HCT116 (cell line): ENCODE data around the gene HCRTR1.

Source experiments
- YY1 ChIP-seq: IDR thresholded peaks from 2 replicates; pipeline ENCODE4 v1.6.1; 2011; ENCODE audit warnings: low read length, low read depth, moderate library complexity, mild to moderate bottlenecking; ENCODE audit not compliant: insufficient replicate concordance; ENCODE audit errors: extremely low read depth
- TF ChIP-seq, protein P1 (sequence below), 3 experiments: fragments of 200-600 bp in 1 of 3; sonication (generic) in 1 of 3; IDR thresholded peaks in 2 of 3; conservative IDR thresholded peaks in 1 of 3; 2 replicates each; pipeline ENCODE4 v1.5.1; 2012 to 2017; ENCODE audit warnings: low read depth in 2 of 3, low read length in 2 of 3, antibody characterized with exemption in 1 of 3, borderline replicate concordance in 1 of 3, control low read depth in 1 of 3, mild to moderate bottlenecking in 1 of 3, mixed read lengths in 1 of 3, mixed run types in 1 of 3, moderate library complexity in 1 of 3; ENCODE audit not compliant: insufficient read depth in 1 of 3
- TF ChIP-seq, protein P2 (sequence below): IDR thresholded peaks from 2 replicates; pipeline ENCODE4 v1.6.1; 2011; ENCODE audit warnings: mild to moderate bottlenecking, low read length, moderate library complexity; ENCODE audit not compliant: insufficient replicate concordance; ENCODE audit errors: extremely low read depth

DNA sequence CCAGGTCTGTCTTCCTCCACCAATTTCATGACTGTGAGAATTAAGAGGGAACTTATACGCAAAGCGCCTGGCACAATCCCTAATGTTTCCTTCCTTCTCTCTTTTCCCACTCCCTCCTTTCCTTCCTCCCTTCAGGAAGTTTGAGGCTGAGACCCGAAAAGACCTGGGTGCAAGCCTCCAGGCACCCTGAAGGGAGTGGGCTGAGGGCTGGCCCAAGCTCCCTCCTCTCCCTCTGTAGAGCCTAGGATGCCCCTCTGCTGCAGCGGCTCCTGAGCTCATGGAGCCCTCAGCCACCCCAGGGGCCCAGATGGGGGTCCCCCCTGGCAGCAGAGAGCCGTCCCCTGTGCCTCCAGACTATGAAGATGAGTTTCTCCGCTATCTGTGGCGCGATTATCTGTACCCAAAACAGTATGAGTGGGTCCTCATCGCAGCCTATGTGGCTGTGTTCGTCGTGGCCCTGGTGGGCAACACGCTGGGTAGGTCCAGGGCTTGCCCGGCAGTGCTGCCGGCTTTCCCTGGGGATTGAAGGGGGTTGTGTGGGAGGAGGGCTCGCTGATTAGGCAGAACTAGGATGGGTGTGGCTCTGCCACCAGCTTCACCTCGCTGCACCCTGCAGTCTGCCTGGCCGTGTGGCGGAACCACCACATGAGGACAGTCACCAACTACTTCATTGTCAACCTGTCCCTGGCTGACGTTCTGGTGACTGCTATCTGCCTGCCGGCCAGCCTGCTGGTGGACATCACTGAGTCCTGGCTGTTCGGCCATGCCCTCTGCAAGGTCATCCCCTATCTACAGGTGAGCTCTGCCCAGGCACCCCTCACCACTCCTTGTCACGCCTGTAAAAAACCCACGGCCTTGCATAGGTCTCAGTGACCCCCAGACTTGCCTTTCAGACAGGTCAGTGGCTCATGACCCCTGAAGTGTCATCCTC, 1.7 kb downstream of the HCRTR1 start:
- TF ChIP-seq YY1 = no peak
- TF ChIP-seq, protein P1, sequence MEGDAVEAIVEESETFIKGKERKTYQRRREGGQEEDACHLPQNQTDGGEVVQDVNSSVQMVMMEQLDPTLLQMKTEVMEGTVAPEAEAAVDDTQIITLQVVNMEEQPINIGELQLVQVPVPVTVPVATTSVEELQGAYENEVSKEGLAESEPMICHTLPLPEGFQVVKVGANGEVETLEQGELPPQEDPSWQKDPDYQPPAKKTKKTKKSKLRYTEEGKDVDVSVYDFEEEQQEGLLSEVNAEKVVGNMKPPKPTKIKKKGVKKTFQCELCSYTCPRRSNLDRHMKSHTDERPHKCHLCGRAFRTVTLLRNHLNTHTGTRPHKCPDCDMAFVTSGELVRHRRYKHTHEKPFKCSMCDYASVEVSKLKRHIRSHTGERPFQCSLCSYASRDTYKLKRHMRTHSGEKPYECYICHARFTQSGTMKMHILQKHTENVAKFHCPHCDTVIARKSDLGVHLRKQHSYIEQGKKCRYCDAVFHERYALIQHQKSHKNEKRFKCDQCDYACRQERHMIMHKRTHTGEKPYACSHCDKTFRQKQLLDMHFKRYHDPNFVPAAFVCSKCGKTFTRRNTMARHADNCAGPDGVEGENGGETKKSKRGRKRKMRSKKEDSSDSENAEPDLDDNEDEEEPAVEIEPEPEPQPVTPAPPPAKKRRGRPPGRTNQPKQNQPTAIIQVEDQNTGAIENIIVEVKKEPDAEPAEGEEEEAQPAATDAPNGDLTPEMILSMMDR (IDR thresholded peaks at IDR 0.05 in 2 of 3, conservative IDR thresholded peaks at IDR 0.05 in 1 of 3; ENCODE audit: borderline replicate concordance in 1 of 3, insufficient read depth in 1 of 3, low read depth in 2 of 3, low read length in 2 of 3) = no peak
- TF ChIP-seq, protein P2, sequence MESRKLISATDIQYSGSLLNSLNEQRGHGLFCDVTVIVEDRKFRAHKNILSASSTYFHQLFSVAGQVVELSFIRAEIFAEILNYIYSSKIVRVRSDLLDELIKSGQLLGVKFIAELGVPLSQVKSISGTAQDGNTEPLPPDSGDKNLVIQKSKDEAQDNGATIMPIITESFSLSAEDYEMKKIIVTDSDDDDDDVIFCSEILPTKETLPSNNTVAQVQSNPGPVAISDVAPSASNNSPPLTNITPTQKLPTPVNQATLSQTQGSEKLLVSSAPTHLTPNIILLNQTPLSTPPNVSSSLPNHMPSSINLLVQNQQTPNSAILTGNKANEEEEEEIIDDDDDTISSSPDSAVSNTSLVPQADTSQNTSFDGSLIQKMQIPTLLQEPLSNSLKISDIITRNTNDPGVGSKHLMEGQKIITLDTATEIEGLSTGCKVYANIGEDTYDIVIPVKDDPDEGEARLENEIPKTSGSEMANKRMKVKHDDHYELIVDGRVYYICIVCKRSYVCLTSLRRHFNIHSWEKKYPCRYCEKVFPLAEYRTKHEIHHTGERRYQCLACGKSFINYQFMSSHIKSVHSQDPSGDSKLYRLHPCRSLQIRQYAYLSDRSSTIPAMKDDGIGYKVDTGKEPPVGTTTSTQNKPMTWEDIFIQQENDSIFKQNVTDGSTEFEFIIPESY = no peak
